Stimulated activated CD4-positive, alpha-beta T cell treated with anti-CD3 and anti-CD28 coated beads, Interleukin-15, amount 100 ng/mL, for 1 hour (primary cell): ENCODE measurements around the gene HIP1.
"Not testable (repeated sequence)": the region's sequence is repeated elsewhere in the genome, so short reads cannot be mapped to it uniquely, and the experiment has no call there.

Source experiments
- DNase-seq, 2 donors: peaks; one replicate each; pipeline ENCODE4 v3.0.0-alpha.2; 2020; ENCODE audit warnings: low read depth in 1 of 2, low spot score in 1 of 2

HIP1 gene

GRCh38 chr7:75619636-75620035 lies 119.1 kb downstream of the HIP1 start:
- no peak for DNase-seq

GRCh38 chr7:75617634-75618234 lies 121.0 kb downstream of the HIP1 start:
- peak in 1 of 2 donors; percentile 10 for DNase-seq

GRCh38 chr7:75616421-75617167 lies 122.1 kb downstream of the HIP1 start:
- no peak for DNase-seq

- no peak for DNase-seq
These were observed 124.3 kb downstream of the HIP1 start for GRCh38 chr7:75614401-75614800.

GRCh38 chr7:75613351-75613750 lies 125.4 kb downstream of the HIP1 start:
- DNase-seq: no peak

- no peak for DNase-seq
These were observed 127.1 kb downstream of the HIP1 start for GRCh38 chr7:75611557-75612178.

- not testable (repeated sequence) for DNase-seq
These were observed 129.3 kb downstream of the HIP1 start for GRCh38 chr7:75609416-75609815.

- no peak for DNase-seq
These were observed 130.2 kb downstream of the HIP1 start for GRCh38 chr7:75608451-75609122.

- DNase-seq: no peak
These were observed 134.3 kb downstream of the HIP1 start for GRCh38 chr7:75604408-75604807.

GRCh38 chr7:75602831-75603230 lies 135.9 kb downstream of the HIP1 start:
- not testable (repeated sequence) for DNase-seq

GRCh38 chr7:75601539-75601938 lies 137.2 kb downstream of the HIP1 start:
- no peak for DNase-seq

- not testable (repeated sequence) for DNase-seq
These were observed 138.0 kb downstream of the HIP1 start for GRCh38 chr7:75600748-75601147.

GRCh38 chr7:75599244-75599781 lies 139.4 kb downstream of the HIP1 start:
- DNase-seq: no peak

GRCh38 chr7:75596727-75597614 lies 141.8 kb downstream of the HIP1 start:
- no peak for DNase-seq

GRCh38 chr7:75595766-75596165 lies 143.0 kb downstream of the HIP1 start:
- DNase-seq: no peak

GRCh38 chr7:75593500-75594184 lies 145.1 kb downstream of the HIP1 start:
- DNase-seq: not testable (repeated sequence)

- no peak for DNase-seq
These were observed 147.1 kb downstream of the HIP1 start for GRCh38 chr7:75591467-75592255.

GRCh38 chr7:75590373-75591005 lies 148.3 kb downstream of the HIP1 start:
- no peak for DNase-seq

- DNase-seq: no peak
These were observed 154.4 kb downstream of the HIP1 start for GRCh38 chr7:75584354-75584753.
